Measurements from ENCODE around the gene E2F6. TPM values are rescaled to one million over a fixed set of nuclear protein-coding genes. Genes with fewer than 3 reads are reported as not detected.

E2F6 gene
- total and polyA plus RNA-seq, 2 donors (not counting 3 experiments of a cell fraction or from before 2014, with no cell fraction given) = 7.9 to 15.7 TPM

DNA sequence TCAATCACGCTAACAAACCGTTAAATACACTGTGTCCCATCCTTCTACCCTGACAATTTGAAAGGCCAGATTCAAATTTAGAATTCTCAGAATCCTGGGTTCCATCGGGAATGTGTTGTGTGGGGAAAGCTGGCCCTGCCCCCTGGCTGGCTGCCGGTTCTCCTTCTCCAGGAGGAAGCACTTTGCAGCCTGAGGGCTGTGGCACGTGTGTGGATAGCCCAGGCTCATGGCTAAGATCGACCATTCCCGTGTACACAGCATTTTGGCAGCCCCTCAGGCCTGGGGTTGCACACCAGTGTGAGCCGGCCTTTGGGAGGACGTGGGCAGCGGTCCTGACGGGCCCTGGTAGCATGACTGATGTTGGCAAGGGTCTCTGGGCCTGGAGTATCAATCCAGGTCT, 70.6 kb downstream of the E2F6 start:
- POLR2A ChIA-PET = no interaction called here
- dilution Hi-C loops (cut with MboI; ENCODE audit: extremely low pct_ligation_motif_present, low sequenced_read_pairs) = no loop called here
- CTCF ChIA-PET = interaction anchor here (1.5 to 1.7 kb wide), 2 partner anchors 17 to 22 kb away, joined by 4 read pairs; no protein-coding TSS in a partner anchor

More for the DNA sequence above, 70.6 kb downstream of the E2F6 start:
- H3K9ac ChIP-seq (replicated peaks; ENCODE audit: extremely low read depth, insufficient read depth, low read length) = no peak overlapping the region
- no peaks in the 10 kb centered on the region for H3K9me1 ChIP-seq (replicated peaks; ENCODE audit: control insufficient read depth, extremely low read depth, insufficient read depth, low read length)
- no peaks in the 10 kb centered on the region for H3K79me2 ChIP-seq (ENCODE audit: control insufficient read depth, insufficient read depth, low read length)
- no peak for DNase-seq (ENCODE audit: low read depth, low spot score)
- H3K4me3 ChIP-seq (replicated peaks in 1 of 3; ENCODE audit: insufficient read depth in 1 of 3, low read depth in 1 of 3, low read length in 3 of 3) = no peak overlapping the region
- H3K27me3 ChIP-seq (ENCODE audit: control insufficient read depth in 2 of 2, insufficient read depth in 2 of 2, low read length in 2 of 2) = peaks cover 0 to 5% of the 10 kb centered on the region in 2 experiments
- TF ChIP-seq POLR2AphosphoS5 (IDR thresholded peaks at IDR 0.05; ENCODE audit: insufficient read depth, low read depth, low read length) (no peak), MYC (IDR thresholded peaks at IDR 0.05; ENCODE audit: low read depth, low read length) (no peak), JUN (IDR thresholded peaks at IDR 0.05; ENCODE audit: borderline replicate concordance, insufficient read depth, insufficient read length, low read depth) (no peak), GATA2 (IDR thresholded peaks at IDR 0.05; ENCODE audit: insufficient read depth, insufficient read length, low read depth, low read length) (no peak)
- H2AFZ ChIP-seq (ENCODE audit: low read depth, low read length) = no peak overlapping the region
- no peaks in the 10 kb centered on the region for H3K36me3 ChIP-seq (ENCODE audit: control insufficient read depth in 2 of 2, extremely low read depth in 1 of 2, insufficient read depth in 2 of 2, low read length in 2 of 2)
- H3K4me2 ChIP-seq (ENCODE audit: insufficient read depth, low read length) = no peak overlapping the region
- H4K20me1 ChIP-seq (replicated peaks; ENCODE audit: control insufficient read depth, extremely low read depth, insufficient read depth, low read length) = no peaks in the 10 kb centered on the region
- no peaks in the 10 kb centered on the region for H3K9me3 ChIP-seq (replicated peaks; ENCODE audit: control insufficient read depth, insufficient read depth, low read length)
- intact Hi-C loops (cut with micrococcal nuclease) = no loop called here
- BruUV-seq (replicated peaks) = no TSS peak
- peaks cover 10% of the 10 kb centered on the region for H3K4me1 ChIP-seq (ENCODE audit: control insufficient read depth, extremely low read depth, insufficient read depth, low read length)
- no peak for FAIRE-seq
- no peak overlapping the region for H3K27ac ChIP-seq (ENCODE audit: insufficient read depth, low read depth, low read length)

Other genes starting within 250 kb of the E2F6 start
- 54.3 and 56.5 TPM in 2 replicates for gene ROCK2, start 121.5 kb downstream of the E2F6 start, total RNA-seq
- gene ROCK2, start 121.5 kb downstream of the E2F6 start, polyA plus RNA-seq = 3.5 and 5.2 TPM in 2 replicates
- 0.23 and 0.58 TPM in 2 replicates for gene GREB1, start 67.9 kb upstream of the E2F6 start, total RNA-seq
- 0.17 and 0.19 TPM in 2 replicates for gene GREB1, start 67.9 kb upstream of the E2F6 start, polyA plus RNA-seq
- not detected in 2 replicates for gene NTSR2, start 204.0 kb upstream of the E2F6 start, total RNA-seq
- gene NTSR2, start 204.0 kb upstream of the E2F6 start, polyA plus RNA-seq = not detected in 2 replicates